Measurements from ENCODE around the gene FOXS1. TPM values are rescaled to one million over a fixed set of nuclear protein-coding genes. Genes with fewer than 3 reads are reported as not detected.
"Not testable (repeated sequence)": the region's sequence is repeated elsewhere in the genome, so short reads cannot be mapped to it uniquely, and the experiment has no call there.

Gene FOXS1
- polyA plus RNA-seq, 3 donors: 3.5 to 6.5 (median 5.3) TPM

GRCh38 chr20:31824125-31824485 lies 21.3 kb downstream of the FOXS1 start:
- no peak for DNase-seq (ENCODE audit: low read depth in 3 of 3, low spot score in 2 of 3)

GRCh38 chr20:31823360-31824124 lies 21.9 kb downstream of the FOXS1 start:
- DNase-seq (ENCODE audit: low read depth in 3 of 3, low spot score in 2 of 3): no peak

- peak in 2 of 3 donors; percentile 57 to 60 for DNase-seq (ENCODE audit: low read depth in 3 of 3, low spot score in 2 of 3)
Measured at GRCh38 chr20:31822421-31823330, 22.7 kb downstream of the FOXS1 start.

GRCh38 chr20:31821427-31821826 lies 24.0 kb downstream of the FOXS1 start:
- no peak for DNase-seq (ENCODE audit: low read depth in 3 of 3, low spot score in 2 of 3)

- no peak for DNase-seq (ENCODE audit: low read depth in 3 of 3, low spot score in 2 of 3)
Measured at GRCh38 chr20:31820228-31820627, 25.2 kb downstream of the FOXS1 start.

GRCh38 chr20:31819083-31819784 lies 26.2 kb downstream of the FOXS1 start, which contains the start of gene MYLK2:
Gene MYLK2 (plus strand): TSS chr20:31819356. CDS start chr20:31819581, 225 bp downstream.
- no peak for DNase-seq (ENCODE audit: low read depth in 3 of 3, low spot score in 2 of 3)

- no peak for DNase-seq (ENCODE audit: low read depth in 3 of 3, low spot score in 2 of 3)
Measured at GRCh38 chr20:31818376-31818908, 27.0 kb downstream of the FOXS1 start.

GRCh38 chr20:31817461-31817860 lies 27.9 kb downstream of the FOXS1 start:
- no peak for DNase-seq (ENCODE audit: low read depth in 3 of 3, low spot score in 2 of 3)

GRCh38 chr20:31816221-31816620 lies 29.2 kb downstream of the FOXS1 start:
- no peak for DNase-seq (ENCODE audit: low read depth in 3 of 3, low spot score in 2 of 3)

GRCh38 chr20:31815408-31816188 lies 29.8 kb downstream of the FOXS1 start:
- DNase-seq (ENCODE audit: low read depth in 3 of 3, low spot score in 2 of 3): no peak

GRCh38 chr20:31814142-31814541 lies 31.3 kb downstream of the FOXS1 start:
- DNase-seq (ENCODE audit: low read depth in 3 of 3, low spot score in 2 of 3): not testable (repeated sequence)

GRCh38 chr20:31813611-31814010 lies 31.8 kb downstream of the FOXS1 start:
- no peak for DNase-seq (ENCODE audit: low read depth in 3 of 3, low spot score in 2 of 3)

GRCh38 chr20:31811796-31812728 lies 33.3 kb downstream of the FOXS1 start:
- DNase-seq (ENCODE audit: low read depth in 3 of 3, low spot score in 2 of 3): peak in 1 of 3 donors; percentile 38

- no peak for DNase-seq (ENCODE audit: low read depth in 3 of 3, low spot score in 2 of 3)
Measured at GRCh38 chr20:31811198-31811597, 34.2 kb downstream of the FOXS1 start.

- DNase-seq (ENCODE audit: low read depth in 3 of 3, low spot score in 2 of 3): no peak
Measured at GRCh38 chr20:31809661-31810060, 35.7 kb downstream of the FOXS1 start.

GRCh38 chr20:31808481-31808880 lies 36.9 kb downstream of the FOXS1 start:
- DNase-seq (ENCODE audit: low read depth in 3 of 3, low spot score in 2 of 3): no peak

GRCh38 chr20:31806564-31807355 lies 38.6 kb downstream of the FOXS1 start:
- no peak for DNase-seq (ENCODE audit: low read depth in 3 of 3, low spot score in 2 of 3)

All from right renal cortex interstitium (tissue), 3 donors.